Parathyroid adenoma (tissue), 2 donors: Measurements from ENCODE around the gene CD274.
A peak's percentile ranks its signal among the peaks of the same experiment; 100 is the strongest.

Experiments used
- H2AFZ ChIP-seq: fragments of 300-600 bp; sonication (generic); one replicate; pipeline ENCODE4 v1.7.0; 2017; ENCODE audit warnings: antibody characterized with exemption, mild to moderate bottlenecking
- H3K27ac ChIP-seq: fragments of 300-600 bp; sonication (generic); one replicate; pipeline ENCODE4 v1.7.0; 2017
- H3K27me3 ChIP-seq: fragments of 300-600 bp; sonication (generic); one replicate; pipeline ENCODE4 v1.7.0; 2017; ENCODE audit warnings: low read length; ENCODE audit not compliant: control insufficient read depth, insufficient read depth
- H3K36me3 ChIP-seq: fragments of 300-600 bp; sonication (generic); one replicate; pipeline ENCODE4 v1.7.0; 2017; ENCODE audit warnings: low read length; ENCODE audit not compliant: control insufficient read depth, insufficient read depth
- H3K4me1 ChIP-seq: fragments of 300-600 bp; sonication (generic); one replicate; pipeline ENCODE4 v1.7.0; 2017; ENCODE audit warnings: control low read depth
- H3K4me2 ChIP-seq: fragments of 300-600 bp; sonication (generic); one replicate; pipeline ENCODE4 v1.7.0; 2017; ENCODE audit warnings: low read length
- H3K4me3 ChIP-seq: fragments of 300-600 bp; sonication (generic); one replicate; pipeline ENCODE4 v1.7.0; 2017; ENCODE audit warnings: low read depth, low read length
- H3K79me2 ChIP-seq: fragments of 300-600 bp; sonication (generic); one replicate; pipeline ENCODE4 v1.7.0; 2017; ENCODE audit warnings: control low read depth
- H3K9ac ChIP-seq: fragments of 300-600 bp; sonication (generic); one replicate; pipeline ENCODE4 v1.7.0; 2017; ENCODE audit warnings: mild to moderate bottlenecking
- H3K9me3 ChIP-seq: fragments of 300-600 bp; sonication (generic); one replicate; pipeline ENCODE4 v1.7.0; 2017; ENCODE audit warnings: low read length; ENCODE audit not compliant: control insufficient read depth
- CTCF ChIP-seq: fragments of 300-600 bp; sonication (generic); IDR thresholded peaks from one replicate; pipeline ENCODE4 v1.7.0; 2017; ENCODE audit warnings: antibody characterized with exemption, mild to moderate bottlenecking
- donor health status: primary hyperparathyroidism.

Gene CD274

GRCh38 chr9:5435912-5436311 lies 14.4 kb upstream of the CD274 start:
- Histone ChIP-seq H3K4me2 (no peak overlapping the region), H3K9ac (no peak overlapping the region), H2AFZ (no peak overlapping the region), H3K4me3 (no peak overlapping the region), H3K36me3 (no peaks in the 10 kb centered on the region), H3K27ac (no peak overlapping the region), H3K79me2 (no peaks in the 10 kb centered on the region), H3K4me1 (peaks cover 3% of the 10 kb centered on the region), H3K9me3 (no peaks in the 10 kb centered on the region), H3K27me3 (no peaks in the 10 kb centered on the region)
- no peak for TF ChIP-seq CTCF

GRCh38 chr9:5436441-5436840 lies 13.9 kb upstream of the CD274 start:
- peak overlapping the region; percentile 77 for H3K4me2 ChIP-seq
- no peak overlapping the region for H2AFZ ChIP-seq
- no peaks in the 10 kb centered on the region for H3K79me2 ChIP-seq
- no peak overlapping the region for H3K9ac ChIP-seq
- H3K4me3 ChIP-seq = no peak overlapping the region
- no peaks in the 10 kb centered on the region for H3K9me3 ChIP-seq
- TF ChIP-seq CTCF = no peak
- H3K27ac ChIP-seq = peak overlapping the region; percentile 27
- no peaks in the 10 kb centered on the region for H3K27me3 ChIP-seq
- no peaks in the 10 kb centered on the region for H3K36me3 ChIP-seq
- H3K4me1 ChIP-seq = peaks cover 3% of the 10 kb centered on the region

- Histone ChIP-seq H3K27me3 (no peaks in the 10 kb centered on the region), H2AFZ (peak within 1 kb of the TSS; percentile 85), H3K4me3 (peak within 1 kb of the TSS; percentile 71), H3K36me3 (no peaks in the 10 kb centered on the region), H3K79me2 (no peaks in the 10 kb centered on the region), H3K27ac (peak within 1 kb of the TSS; percentile 88), H3K9ac (peak within 1 kb of the TSS; percentile 69), H3K4me2 (peak within 1 kb of the TSS; percentile 77), H3K9me3 (no peaks in the 10 kb centered on the region), H3K4me1 (peaks cover 3% of the 10 kb centered on the region)
- peak; percentile 20 for TF ChIP-seq CTCF
Observed at GRCh38 chr9:5437254-5438216, 12.8 kb upstream of the CD274 start, which contains the start of gene PLGRKT. TSS of gene PLGRKT (minus strand) at chr9:5437925. CDS start at chr9:5431977, 5,948 bp downstream.

GRCh38 chr9:5438301-5439162 lies 11.8 kb upstream of the CD274 start:
- Histone ChIP-seq H3K4me3 (peak overlapping the region; percentile 71), H3K4me1 (peaks cover 3% of the 10 kb centered on the region), H2AFZ (peak overlapping the region; percentile 85), H3K36me3 (no peaks in the 10 kb centered on the region), H3K9me3 (no peaks in the 10 kb centered on the region), H3K79me2 (no peaks in the 10 kb centered on the region), H3K4me2 (peak overlapping the region; percentile 77), H3K27me3 (no peaks in the 10 kb centered on the region), H3K27ac (peak overlapping the region; percentile 88), H3K9ac (no peak overlapping the region)
- no peak for TF ChIP-seq CTCF
